IPS DF 19.7 (cell line): ENCODE data around the gene HECW1.

ENCODE experiments used
- DNase-seq: peaks from one replicate; pipeline ENCODE4 v3.0.0-alpha.2; 2013; ENCODE audit warnings: low read depth, low spot score

Gene HECW1

DNA sequence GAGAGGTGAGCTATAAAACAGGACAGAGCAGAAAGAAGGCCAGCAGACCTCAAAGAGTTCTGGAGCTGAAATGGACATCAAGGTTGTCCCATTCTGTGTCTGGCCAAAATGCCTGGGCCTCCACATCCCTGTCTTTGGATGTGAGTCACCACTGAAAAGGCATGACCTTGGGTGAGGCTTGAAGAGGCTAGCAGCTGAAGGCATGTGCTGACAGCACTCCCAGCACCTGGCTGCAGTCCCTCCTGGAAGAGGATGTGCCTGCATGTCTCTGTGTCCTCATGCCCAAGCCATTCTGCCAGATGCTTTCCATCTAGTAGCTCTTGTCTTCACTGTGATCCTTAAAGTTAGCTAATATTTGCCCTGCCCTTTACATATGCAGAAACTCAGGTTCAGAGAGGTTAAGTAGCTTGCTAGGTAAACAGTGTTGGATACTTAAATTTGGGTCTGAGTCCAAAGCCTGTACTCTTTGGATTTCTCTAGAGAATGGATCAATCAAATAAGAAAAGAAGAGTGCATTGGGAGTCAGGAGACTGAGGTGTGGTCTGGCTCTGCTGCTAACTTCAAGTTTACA lies 35.8 kb downstream of the HECW1 start:
- DNase-seq = no peak

DNA sequence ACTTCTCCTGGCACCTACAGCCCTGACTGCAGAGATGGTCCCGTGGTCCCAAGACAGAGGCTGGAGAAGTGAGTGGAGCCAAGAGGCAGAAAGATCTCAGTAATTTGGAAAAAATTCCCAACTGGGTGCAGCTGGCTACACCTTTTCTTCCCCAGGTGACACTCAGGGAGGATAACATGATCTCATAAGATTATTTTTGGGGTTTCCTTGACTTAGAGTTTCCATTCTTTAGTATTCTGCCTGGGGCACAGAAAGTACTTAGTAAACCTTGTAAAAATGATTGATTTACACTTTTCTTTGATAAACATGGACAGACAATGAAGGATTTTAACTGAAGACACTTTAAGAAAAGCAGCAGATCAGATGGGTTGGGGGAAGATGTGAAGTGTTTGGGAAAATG lies 38.6 kb downstream of the HECW1 start:
- DNase-seq = no peak

DNA sequence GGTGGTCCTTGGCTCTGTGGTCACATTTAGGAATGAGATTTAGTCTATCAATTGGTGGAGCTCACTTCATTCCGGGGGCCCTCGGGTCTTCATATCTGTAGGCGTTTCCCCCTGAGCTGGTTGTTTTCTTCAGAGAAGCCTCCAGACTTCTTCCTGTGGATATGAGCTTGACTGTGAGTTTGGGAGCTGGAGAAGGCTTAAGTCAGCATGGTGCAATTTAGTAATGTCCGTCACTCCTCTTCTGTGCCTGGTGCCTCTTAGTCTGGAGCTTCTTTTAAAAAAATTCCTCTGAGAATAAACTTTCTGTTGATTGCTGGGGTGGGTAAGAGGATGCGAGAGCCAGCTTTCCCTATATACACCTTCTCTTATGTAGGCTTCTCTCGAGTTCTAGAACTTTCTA lies 40.2 kb downstream of the HECW1 start:
- DNase-seq = no peak

DNA sequence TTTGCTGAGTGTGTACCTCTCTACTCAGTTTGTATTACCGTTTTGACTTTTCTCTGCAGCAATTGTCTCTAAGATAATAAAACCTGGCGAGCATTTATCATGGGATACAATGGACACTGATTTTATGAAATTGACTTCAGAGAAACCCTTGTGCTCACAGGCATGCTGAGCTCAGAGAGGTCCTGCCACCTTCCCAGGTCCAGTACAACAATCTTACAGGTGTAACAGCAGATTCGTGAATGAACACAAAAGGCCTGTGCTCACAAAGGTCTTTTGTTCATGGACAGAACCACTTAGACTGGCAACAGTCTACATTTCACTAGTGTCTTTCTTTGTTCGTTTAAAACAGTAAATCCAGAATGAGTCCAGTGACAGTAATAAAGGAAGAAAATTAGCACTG lies 43.2 kb downstream of the HECW1 start:
- no peak for DNase-seq

DNA sequence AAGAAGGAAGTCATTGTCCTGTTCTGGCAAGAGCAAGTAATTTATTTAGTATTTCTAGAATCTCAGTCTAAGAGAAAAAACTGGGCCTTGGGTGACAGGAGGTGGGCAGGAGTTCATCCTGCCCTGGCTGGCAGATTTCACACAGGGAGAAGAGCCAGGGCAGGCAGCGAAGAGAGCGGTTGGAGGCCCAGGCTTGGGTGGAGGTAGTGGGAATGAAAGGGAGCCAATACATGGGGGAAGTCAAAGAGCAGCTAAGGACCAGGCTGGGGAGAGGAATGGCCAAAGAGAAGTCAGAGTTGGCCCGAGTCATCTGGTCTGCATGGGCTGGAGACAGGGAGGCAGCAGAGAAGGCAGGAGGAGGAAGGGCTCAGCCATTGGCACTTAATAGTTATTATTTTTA lies 51.4 kb downstream of the HECW1 start:
- no peak for DNase-seq

DNA sequence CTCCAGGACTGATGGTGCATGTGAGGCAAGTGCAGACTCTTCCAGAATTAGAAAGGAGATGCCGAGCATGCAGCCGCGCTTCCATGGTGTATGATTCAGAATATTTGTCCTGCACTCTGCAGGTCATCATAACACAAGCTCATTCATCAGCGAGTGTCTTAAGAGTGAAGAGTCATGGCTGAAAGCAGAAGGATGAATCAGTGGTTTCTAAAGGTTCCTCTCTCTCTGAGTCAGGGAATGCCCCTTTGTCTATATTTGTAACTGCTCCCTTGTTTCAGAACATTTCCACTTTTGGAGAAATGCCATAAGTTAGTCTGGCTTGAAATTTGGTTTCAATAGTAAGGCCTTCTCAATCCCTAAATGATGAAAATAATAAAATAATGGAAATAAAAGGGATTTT lies 52.3 kb downstream of the HECW1 start:
- no peak for DNase-seq

DNA sequence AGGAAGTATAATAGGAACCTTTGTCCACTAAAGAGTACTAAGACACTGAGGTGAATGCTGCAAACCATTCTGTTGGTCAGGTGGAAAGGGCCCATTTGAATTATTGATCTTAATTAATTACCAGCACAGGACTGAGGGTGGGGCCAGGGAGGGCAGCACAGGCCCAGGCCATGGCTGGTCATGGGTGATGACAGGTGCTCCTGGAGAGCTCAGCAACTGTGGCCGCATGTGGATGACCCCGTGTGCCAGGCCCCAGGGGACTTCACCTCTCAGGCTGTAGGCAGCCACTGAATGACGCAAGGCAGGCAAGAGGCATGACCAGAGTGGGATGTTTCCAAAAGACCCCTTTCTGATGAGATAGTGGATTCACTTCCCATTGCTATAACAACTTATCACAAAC lies 54.2 kb downstream of the HECW1 start:
- DNase-seq = no peak

DNA sequence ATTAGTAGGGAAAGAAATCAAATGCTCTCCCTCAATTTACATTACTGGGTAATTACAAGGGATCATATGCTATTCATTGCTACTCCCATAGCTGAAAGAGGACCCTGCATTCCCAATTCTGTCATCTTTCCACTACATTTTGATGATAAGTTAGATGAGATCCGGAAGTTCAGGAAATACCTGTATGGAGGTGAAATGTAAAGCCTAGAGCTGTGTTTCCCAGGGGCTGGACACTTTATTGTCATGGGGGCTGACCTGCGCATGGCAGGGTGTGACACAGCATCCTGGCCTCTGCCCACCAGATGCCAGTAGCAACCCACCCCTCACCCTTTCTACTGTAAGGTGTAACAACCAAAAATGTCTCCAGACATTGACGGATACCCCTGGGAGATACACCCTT lies 56.6 kb downstream of the HECW1 start:
- DNase-seq = no peak

DNA sequence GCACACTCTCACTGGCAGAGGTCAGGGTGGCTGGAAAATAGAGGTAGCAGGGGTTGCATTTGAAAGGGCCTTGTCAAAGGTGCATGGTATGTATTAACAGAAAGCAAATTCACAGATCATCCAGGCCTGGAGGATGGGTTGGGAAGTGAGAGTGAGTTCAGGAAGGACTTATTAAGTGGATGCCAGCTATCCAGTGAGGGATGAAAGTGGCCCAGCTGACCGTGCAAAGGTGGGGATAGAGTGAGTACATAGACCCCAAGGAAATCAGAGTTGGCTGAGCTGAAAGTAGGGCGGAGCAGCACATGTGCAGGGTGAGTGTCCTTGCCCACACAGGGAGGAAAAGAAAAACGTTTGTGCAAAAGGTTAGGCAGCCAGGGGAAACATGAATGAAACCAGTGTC lies 58.1 kb downstream of the HECW1 start:
- DNase-seq = no peak

DNA sequence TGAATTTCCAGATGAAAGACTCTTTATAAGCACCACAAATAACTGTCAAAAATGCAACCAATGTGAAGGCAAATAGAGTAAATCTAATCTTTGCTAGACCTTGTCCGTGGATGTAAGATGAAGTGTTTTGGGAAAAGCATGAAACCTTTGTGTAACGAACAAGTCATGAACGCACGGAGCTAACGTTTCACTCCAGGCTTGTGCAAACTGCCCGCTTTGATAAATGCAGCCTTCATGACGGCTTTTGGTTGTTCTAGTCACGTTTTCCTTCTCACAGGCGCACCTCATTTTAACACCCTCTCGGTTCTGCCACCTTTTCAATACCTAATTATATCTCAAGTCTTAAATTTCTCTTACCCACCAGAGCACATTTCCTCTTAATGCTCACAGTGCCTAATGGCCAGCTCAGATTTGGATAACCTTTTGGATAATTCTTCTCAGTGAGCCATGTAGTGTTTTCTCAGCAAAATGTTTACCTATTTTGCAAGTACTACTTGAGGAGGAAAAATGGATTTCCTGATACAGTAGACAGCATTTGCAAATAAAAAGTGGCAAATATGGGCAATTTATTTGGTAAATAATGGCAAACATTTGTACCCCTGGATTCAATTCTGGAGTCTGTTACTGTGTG lies 63.2 kb downstream of the HECW1 start:
- no peak for DNase-seq

DNA sequence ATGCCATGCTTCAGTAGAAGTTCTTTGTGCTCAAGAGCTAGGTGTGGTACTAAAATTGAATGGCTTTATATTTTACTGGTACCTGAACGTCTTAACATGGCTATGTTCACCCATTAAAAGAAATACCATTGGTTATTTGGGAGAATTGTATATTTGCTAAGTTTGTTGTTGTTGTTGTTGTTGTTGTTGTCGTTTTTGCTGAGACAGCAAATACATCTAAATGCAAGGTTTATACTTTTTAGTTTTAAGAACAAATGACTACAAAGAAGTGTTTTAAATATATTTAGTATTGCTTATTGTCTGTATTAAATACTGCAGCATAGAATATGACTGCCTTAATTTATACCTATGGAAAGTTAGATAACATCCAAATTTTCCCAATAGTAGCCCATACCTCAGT lies 66.9 kb downstream of the HECW1 start:
- DNase-seq = no peak

DNA sequence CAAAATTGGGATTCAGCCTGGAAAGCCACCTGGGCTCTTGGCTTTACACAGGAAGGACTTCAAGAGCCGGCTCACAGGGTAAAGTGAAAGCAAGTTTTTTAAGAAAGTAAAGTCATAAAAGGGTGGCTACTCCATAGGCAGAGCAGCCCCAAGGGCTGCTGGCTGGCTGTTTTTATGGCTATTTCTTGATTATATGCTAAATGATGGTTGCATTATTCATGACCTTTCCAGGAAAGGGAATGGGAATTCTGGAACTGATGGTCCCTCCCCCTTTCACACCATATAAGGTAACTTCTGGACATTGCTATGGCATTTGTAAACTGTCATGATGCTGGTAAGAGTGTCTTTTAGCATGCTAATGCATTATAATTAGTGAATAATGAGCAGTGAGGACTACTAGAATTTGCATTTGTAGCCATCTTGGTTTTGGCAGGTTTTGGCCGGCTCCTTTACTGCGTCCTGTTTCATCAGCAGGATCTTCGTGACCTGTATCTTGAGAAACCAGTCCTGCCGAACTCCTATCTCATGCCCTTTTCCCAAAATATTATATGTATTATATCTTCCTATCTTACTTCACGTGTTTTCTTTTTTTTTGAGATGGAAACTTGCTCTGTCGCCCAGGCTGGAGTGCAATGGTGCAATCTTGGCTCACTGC lies 80.5 kb downstream of the HECW1 start:
- no peak for DNase-seq

DNA sequence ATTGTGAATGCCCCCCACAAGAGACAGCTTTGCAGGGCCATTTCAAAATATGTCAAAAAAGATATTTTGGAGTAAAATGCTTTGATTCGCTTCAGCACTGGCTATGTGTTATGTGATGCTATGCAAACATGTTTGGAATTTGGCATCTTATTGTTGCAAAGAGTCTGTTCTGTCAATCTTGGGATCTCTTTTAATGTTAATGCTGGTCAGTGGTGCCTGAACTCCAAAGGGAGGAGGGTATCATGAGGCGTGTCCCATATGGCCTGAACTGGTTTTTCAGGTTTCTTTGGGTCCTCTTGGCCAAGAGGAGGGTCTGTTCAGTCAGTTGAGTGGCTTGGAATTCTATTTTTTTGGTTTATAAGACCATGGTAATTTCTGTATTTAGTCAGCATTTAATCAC lies 81.4 kb downstream of the HECW1 start:
- DNase-seq = peak; percentile 76

DNA sequence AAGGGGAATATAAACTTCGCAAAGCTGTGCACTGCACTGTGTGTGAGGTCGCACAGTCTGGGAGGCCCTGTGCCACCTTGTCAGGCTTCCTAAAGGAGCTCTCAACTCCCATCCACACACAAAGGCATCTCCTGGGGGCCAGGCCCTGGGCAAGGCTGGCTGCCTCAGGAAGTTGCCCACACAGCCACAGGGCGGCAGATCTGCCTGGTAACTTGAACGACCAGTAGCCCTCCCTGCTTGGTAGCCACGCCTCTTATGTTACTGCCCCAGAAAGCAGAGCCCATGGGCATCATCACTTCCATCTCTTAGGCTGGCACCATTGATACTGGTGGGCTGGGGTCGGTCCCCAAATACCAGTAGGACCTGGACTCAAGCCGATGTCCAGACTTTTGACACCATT lies 82.8 kb downstream of the HECW1 start:
- no peak for DNase-seq

DNA sequence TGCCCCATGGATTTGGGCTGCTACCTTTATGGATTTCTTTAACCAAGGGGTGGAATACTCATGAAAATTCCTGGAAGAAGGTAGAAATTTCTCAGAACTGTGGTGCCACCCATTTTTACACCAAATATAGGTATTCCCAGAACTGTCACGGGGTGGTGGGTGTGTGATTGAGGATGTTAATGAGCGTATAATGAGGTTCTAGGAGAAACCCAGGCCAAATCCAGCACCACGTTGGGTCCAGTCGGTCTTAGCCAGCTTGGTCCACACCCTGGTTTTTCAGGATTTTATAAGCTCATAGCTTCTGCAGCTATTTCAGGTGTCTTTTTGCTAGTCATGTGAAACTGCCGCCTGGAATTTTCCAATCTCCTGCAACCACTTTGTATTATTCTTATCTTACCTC lies 83.3 kb downstream of the HECW1 start:
- DNase-seq = no peak

DNA sequence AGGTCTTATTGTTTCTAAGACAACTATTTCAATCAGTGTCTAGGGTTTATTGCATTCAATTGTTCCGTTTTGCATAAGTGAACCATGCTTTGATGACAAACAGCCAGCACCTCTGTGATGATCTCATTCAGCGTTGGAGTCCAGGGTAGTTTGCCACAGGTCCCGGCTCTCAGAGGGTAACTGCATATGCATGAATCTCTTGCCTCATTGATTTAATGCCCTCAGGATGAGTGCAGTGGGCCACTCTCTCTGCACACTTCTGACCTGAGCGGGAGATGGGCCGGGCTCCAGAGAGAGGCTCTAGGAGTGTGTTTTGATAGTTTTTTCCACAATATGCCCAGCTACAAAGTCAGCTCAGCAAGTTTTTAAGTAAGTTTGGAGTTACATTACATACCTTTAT lies 83.9 kb downstream of the HECW1 start:
- DNase-seq = no peak

DNA sequence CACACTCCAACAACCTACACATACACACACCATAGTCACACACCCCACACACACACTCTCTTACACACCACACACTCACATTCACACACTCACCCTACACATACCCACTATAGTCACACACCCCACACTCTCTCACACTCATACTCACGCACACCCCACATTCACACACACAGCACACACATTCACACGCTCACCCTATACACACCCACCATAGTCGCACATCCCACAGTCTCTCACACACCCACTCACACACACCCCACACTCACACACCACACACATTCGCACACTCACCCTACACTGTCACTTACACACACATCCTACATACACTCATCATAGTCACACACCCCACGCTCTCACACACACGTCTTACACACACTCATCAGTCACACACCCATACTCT lies 85.6 kb downstream of the HECW1 start:
- DNase-seq = no peak

DNA sequence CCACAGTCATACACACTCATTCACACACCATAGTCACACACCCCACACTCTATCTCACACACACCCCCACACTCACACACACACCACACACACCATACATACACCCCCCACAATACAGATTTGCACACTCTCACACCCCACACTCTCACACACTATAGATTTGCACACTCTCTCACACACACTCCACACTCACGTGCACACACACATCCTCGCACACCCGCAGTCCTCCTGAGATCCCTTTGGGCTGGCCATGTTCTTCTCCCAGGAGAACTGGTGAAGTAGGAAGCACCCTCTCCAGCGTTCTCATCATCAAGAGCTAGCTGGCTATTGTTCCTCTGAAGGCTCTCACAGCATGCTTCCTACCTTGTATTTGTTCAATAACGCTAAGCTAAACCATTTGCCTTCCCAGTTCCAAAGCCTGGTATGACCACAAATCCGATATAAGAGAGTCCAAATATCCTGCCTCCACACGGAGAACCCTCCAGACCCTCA lies 86.2 kb downstream of the HECW1 start:
- no peak for DNase-seq

DNA sequence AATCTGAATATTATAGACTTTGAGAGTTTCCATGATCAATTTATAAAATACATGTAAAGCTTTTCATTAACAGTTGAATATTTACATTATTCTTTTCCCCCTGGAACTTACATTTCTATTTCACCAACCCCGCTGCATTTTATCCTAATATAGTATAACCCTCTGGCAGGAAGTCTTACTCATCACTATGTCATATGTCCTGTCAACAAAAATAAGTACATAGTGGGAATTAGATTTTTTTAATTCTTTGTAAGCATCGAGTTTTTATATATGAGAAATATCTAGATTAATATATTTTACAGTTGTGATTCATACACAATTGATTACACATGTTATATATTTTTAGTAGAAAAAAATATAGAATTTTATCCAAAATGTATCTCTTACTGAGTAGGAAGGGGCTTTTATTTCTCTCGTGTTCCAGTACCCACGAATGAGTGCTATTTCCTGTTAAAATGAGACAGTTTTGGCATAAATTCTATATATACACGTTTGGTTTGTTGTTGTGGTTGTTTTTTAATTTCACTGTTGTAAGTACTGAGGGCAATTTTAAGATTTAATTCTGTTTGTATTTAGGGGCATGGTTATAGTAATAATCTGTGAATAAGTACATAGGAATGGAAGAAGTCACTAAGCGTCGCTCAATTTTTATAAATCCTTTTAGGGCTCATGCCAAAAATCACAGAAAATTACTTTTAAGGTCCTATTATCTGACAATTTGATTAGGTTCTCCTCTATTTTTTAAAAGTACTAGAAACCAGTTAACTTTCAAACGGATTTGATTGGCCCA lies 87.1 kb downstream of the HECW1 start:
- DNase-seq = no peak

DNA sequence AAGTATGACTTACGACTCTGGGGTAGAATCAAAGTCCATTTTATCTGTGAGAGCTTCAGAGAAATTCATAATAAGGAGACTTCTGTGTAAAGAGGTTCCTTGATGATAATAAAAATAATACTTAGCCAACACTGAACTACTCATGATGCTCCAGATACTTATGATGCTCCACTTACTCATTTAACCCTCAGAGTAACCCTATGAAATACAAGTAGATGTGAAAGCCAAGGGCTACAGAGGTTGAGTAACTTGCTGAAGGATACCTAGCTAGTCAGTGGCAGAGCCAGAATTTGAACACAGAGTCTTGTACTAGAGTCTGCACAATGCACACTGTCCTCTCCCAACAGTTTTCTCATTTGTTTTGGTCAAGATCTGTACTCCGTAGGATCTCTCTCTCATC lies 89.5 kb downstream of the HECW1 start:
- no peak for DNase-seq

DNA sequence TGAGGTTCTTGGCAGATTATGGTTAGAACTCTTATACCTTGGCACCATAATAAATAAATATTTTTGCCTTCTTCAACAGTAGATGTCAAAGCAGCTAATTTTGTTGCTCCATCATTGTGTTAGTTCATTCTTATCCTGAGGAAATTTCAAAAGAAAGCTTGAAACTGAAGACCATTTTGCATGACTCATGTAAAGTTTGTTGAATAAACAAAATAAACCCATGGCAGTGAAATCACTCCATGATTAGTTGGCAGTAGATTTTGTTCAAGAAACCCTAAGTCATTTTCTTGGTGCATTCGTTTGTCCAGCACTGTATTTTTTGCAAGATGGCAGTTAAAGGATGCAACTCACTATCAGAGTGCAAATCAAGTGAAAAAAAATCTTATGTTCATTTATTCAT lies 91.6 kb downstream of the HECW1 start:
- no peak for DNase-seq

DNA sequence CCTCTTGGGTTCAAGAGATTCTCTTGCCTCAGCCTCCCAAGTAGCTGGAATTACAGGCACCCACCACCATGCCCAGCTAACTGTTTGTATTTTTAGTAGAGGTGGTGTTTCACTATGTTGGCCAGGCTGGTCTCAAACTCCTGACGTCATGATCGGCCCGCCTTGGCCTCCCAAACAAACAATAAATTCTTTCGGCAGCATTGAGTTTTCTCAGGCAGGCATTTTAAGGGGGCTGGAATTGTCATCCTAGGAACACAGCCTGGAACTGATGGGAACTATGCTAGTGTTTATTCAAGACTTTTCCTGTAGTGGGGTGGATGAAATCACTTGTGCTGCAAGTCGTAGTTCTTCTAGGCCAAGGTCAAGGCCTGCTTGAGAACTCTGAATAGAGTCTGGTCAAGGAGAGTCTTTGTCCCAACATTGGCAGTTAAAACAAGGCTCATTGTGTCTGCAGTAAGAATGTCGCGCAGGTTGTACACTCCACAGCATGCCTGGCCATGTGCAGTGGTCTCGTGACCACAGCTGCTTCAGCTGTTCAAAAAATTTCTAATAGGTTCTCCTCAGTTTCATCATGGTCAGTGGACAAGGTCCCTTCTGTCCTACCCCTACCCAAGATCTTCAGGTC lies 92.8 kb downstream of the HECW1 start:
- no peak for DNase-seq
